ENCODE data around the gene SART1.
A peak's percentile ranks its signal among the peaks of the same experiment; 100 is the strongest.
"Not testable (repeated sequence)": the region's sequence is repeated elsewhere in the genome, so short reads cannot be mapped to it uniquely, and the experiment has no call there.

SART1 gene

DNA sequence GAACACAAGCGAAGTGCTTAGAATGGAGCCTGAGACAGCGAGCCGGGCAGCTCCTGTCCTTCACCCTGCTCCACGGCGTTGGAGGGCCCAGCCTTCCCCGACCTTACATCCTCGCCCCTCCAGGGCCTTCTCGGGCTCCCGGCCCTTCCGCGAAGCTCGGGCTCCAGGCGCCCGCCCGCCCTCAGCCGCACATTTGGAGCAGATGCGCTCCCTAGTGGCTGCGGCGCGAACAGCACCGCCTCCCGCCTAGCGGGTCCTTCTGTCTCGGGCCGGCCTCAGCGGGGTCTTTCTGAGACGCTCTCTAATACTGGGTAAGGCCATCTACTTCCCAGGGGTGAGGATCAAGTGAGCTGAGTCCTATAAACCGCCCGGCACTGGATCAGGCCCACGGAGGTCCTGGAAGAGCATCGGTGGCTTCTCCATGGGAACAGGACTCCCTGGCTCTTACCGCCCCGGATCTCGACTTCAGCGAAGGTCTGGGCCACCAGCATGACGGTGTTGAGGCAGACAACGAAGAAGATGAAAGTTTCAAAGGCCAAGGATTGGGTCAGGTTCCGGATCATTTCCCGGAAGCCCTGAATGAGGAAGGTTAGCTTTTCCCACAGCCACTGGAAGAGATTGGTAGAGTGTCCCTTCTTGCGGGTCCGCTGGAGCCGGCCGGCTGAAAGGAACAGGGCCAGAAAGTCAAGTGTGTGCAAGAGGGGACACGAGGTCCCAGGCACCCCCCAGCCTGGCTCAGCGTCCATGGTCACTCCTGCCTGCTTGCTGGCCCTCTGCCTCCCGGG, 61.1 kb downstream of the SART1 start:
- peak; percentile 88 to 90 for DNase-seq

DNA sequence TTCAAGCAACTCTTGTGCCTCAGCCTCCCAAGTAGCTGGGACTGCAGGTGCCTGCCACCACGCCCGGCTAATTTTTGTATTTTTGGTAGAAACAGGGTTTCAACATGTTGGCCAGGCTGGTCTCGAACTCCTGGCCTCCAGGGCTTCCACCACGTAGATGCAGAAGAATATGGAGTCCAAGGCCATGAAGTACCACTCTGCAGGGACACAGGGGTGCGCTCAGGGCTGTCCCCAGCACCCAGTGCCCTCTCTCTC, 61.6 kb downstream of the SART1 start:
- not testable (repeated sequence) for DNase-seq

DNA sequence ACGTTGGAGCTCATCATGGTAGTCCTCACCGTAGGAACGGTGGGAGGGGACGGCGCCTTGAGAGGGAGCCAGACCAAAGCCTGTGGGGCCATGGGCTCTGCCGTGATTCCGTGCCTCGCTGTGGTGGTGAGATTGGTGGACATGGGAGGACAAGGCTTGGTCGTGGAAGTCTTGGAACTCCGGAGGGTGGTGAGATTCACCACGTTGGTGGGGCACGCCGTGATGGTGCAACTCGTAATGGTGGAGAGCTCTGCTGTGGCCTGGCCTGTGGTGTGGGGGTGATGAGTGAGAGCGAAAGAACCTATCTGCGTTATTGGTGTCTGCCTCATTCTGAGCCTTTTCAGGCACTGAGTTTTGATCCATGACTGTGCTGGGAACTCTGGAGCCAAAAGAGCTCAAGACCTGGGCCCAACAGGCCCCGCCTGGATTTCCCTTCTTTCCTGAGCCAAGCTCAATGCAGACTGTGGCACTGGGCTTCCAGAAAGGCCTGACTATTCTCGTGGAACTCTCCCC, 64.5 kb downstream of the SART1 start, which contains the start of gene CATSPER1:
CATSPER1 (minus strand) TSS at position 463 of the 513 bp plus-strand sequence; CDS start at position 363, 100 bp downstream.
- no peak for DNase-seq

All from stimulated activated CD4-positive, alpha-beta T cell treated with anti-CD3 and anti-CD28 coated beads, Interleukin-2, amount 100 ng/mL, for 48 hours (primary cell).